Raji (cell line): ENCODE results near the gene FXR2.
A peak's percentile ranks its signal among the peaks of the same experiment; 100 is the strongest.

Experiments
- POLR2A ChIP-seq: IDR thresholded peaks from 2 replicates; pipeline ENCODE4 v1.6.1; 2011; ENCODE audit warnings: low read depth, low read length, control low read depth; ENCODE audit not compliant: insufficient read depth

FXR2 gene

GRCh38 chr17:7606280-7606679, 8.4 kb downstream of the FXR2 start:
- TF ChIP-seq POLR2A: no peak

GRCh38 chr17:7593296-7593695, 21.4 kb downstream of the FXR2 start:
- no peak for TF ChIP-seq POLR2A

GRCh38 chr17:7592422-7593021, 22.2 kb downstream of the FXR2 start:
- TF ChIP-seq POLR2A: no peak

GRCh38 chr17:7591596-7591995, 23.1 kb downstream of the FXR2 start:
- no peak for TF ChIP-seq POLR2A

GRCh38 chr17:7590743-7591142, 24.0 kb downstream of the FXR2 start:
- TF ChIP-seq POLR2A: no peak

- no peak for TF ChIP-seq POLR2A
These were observed 24.6 kb downstream of the FXR2 start, which contains the start of gene SOX15 for GRCh38 chr17:7589891-7590691. SOX15 (minus strand) TSS chr17:7590094; CDS start chr17:7589676, 418 bp downstream.

GRCh38 chr17:7589204-7589868, 25.4 kb downstream of the FXR2 start:
- TF ChIP-seq POLR2A: no peak

- no peak for TF ChIP-seq POLR2A
These were observed 26.0 kb downstream of the FXR2 start for GRCh38 chr17:7588553-7589203.

GRCh38 chr17:7587420-7588151, 27.1 kb downstream of the FXR2 start:
- TF ChIP-seq POLR2A: no peak

- TF ChIP-seq POLR2A: no peak
These were observed 27.9 kb downstream of the FXR2 start for GRCh38 chr17:7586673-7587419.

GRCh38 chr17:7583253-7584109, 31.2 kb downstream of the FXR2 start, which contains the start of gene MPDU1:
MPDU1 (plus strand) TSS chr17:7583852; CDS start chr17:7583863, 11 bp downstream.
- peak; percentile 87 for TF ChIP-seq POLR2A

GRCh38 chr17:7582396-7583252, 32.1 kb downstream of the FXR2 start:
- 0 out of 2 replicates have a peak, but pooled peaks have one; percentile 26 for TF ChIP-seq POLR2A
